ENCODE results near the gene GIGYF2. TPM values are rescaled to one million over a fixed set of nuclear protein-coding genes. Genes with fewer than 3 reads are reported as not detected.

The GIGYF2 gene
- total RNA-seq, 4 donors from 2014 or later, result 40.8 to 146 (median 76.0) TPM

DNA sequence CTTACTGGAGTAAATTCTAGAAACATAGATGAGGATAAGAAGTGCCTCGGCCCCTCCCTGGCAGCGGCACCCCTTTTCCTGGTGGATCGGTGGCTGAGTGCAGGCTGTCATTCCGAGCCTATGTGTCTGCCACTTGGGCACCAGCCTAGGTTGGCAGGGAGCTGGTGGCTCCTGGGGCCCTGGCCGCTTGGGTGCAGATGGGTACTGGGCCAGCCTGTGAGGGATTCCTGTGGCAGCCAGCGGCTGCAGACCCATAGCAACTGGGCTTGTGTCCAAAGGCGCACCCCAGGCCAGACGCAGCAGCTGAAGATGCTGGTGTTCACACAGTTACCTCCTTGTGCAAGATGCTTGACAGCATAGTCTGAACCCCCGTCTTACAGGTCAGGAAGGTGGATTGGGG lies 175.7 kb downstream of the GIGYF2 start:
- Histone ChIP-seq H3K9me3 (no peaks in the 10 kb centered on the region), H3K27ac (peak overlapping the region; percentile 85 to 93 (median 90)), H3K4me1 (peaks cover 16 to 40% (median 24%) of the 10 kb centered on the region in 4 donors), H3K36me3 (no peaks in the 10 kb centered on the region), H3K4me3 (no peak overlapping the region), H3K27me3 (peaks cover 26% of the 10 kb centered on the region)
- in situ Hi-C loops (cut with MboI; ENCODE audit: low pct_ligation_motif_present in 1 of 4, low pct_unique_long_range_greater_than_20kb in 1 of 4, low sequenced_read_pairs in 3 of 4), result loop anchor here in 3 of 4 donors (25.0 kb wide), 2 partner anchors 164 to 389 kb away; partner anchors contain the start of genes ATG16L1 (in 3 of the 3) and NEU2 (in 1 of the 3)
- TF ChIP-seq, protein P1, sequence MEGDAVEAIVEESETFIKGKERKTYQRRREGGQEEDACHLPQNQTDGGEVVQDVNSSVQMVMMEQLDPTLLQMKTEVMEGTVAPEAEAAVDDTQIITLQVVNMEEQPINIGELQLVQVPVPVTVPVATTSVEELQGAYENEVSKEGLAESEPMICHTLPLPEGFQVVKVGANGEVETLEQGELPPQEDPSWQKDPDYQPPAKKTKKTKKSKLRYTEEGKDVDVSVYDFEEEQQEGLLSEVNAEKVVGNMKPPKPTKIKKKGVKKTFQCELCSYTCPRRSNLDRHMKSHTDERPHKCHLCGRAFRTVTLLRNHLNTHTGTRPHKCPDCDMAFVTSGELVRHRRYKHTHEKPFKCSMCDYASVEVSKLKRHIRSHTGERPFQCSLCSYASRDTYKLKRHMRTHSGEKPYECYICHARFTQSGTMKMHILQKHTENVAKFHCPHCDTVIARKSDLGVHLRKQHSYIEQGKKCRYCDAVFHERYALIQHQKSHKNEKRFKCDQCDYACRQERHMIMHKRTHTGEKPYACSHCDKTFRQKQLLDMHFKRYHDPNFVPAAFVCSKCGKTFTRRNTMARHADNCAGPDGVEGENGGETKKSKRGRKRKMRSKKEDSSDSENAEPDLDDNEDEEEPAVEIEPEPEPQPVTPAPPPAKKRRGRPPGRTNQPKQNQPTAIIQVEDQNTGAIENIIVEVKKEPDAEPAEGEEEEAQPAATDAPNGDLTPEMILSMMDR (IDR thresholded peaks at IDR 0.05), result no peak
- TF ChIP-seq POLR2AphosphoS5 (IDR thresholded peaks at IDR 0.05) (no peak), POLR2A (IDR thresholded peaks at IDR 0.05) (no peak), EP300 (IDR thresholded peaks at IDR 0.05; ENCODE audit: low read depth) (no peak)
- WGBS, 2 donors (ENCODE audit: low coverage in 1 of 2), result 91% methylated on average over 9 of the region's 9 CpGs; no CpG with 5 or more reads in 1 of the 2 donors
- DNase-seq, result no peak
- intact Hi-C loops (cut with DNase I; ENCODE audit: low total_unique reads), result no loop called here

DNA sequence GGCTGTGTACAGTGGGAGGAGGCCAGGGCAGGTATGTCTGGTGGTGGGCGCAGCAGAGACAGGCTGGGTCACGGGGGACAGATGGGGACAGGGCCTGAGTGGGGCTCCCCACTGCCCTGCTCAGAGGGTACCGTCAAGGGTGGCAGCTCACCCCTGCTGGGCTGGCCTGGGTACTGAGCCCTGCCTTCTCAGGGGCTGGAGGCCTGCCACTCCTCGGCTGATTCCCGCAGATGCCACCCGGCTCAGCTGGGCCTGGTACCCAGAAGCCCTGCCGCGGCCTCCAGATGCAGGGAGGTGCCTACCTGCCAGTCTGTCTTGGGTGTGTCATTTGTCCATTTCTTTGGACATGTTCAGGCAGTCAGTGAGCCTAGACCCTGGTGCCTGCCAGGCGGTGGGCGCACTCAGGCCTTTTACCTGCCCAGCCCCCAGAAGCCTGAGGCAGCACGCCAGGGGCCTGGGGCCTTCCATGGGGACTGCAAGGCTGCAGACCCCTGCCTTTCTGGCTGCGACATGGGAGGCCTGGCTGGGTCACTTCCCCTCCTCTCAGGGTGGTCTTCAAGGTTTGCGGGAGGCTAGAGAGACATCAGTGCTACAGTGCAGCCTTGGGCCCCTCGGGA lies 176.3 kb downstream of the GIGYF2 start:
- peaks cover 27% of the 10 kb centered on the region for H3K27me3 ChIP-seq
- H3K36me3 ChIP-seq, result no peaks in the 10 kb centered on the region
- DNase-seq, result no peak
- no peaks in the 10 kb centered on the region for H3K9me3 ChIP-seq
- in situ Hi-C loops (cut with MboI; ENCODE audit: low pct_ligation_motif_present in 1 of 4, low pct_unique_long_range_greater_than_20kb in 1 of 4, low sequenced_read_pairs in 3 of 4) (loop anchor here in 3 of 4 donors (25.0 kb wide), 2 partner anchors 164 to 389 kb away; partner anchors contain the start of genes ATG16L1 (in 3 of the 3) and NEU2 (in 1 of the 3)), intact Hi-C loops (cut with DNase I; ENCODE audit: low total_unique reads) (no loop called here)
- H3K4me1 ChIP-seq, result peaks cover 16 to 40% (median 24%) of the 10 kb centered on the region in 4 donors
- 77% methylated on average over 11 of the region's 14 CpGs; no CpG with 5 or more reads in 1 of the 2 donors for WGBS, 2 donors (ENCODE audit: low coverage in 1 of 2)
- peak overlapping the region; percentile 85 to 93 (median 90) for H3K27ac ChIP-seq
- TF ChIP-seq EP300 (IDR thresholded peaks at IDR 0.05; ENCODE audit: low read depth), result no peak
- TF ChIP-seq POLR2A (IDR thresholded peaks at IDR 0.05), result no peak
- TF ChIP-seq, protein P1 (IDR thresholded peaks at IDR 0.05), result no peak
- TF ChIP-seq POLR2AphosphoS5 (IDR thresholded peaks at IDR 0.05), result no peak
- H3K4me3 ChIP-seq, result no peak overlapping the region

DNA sequence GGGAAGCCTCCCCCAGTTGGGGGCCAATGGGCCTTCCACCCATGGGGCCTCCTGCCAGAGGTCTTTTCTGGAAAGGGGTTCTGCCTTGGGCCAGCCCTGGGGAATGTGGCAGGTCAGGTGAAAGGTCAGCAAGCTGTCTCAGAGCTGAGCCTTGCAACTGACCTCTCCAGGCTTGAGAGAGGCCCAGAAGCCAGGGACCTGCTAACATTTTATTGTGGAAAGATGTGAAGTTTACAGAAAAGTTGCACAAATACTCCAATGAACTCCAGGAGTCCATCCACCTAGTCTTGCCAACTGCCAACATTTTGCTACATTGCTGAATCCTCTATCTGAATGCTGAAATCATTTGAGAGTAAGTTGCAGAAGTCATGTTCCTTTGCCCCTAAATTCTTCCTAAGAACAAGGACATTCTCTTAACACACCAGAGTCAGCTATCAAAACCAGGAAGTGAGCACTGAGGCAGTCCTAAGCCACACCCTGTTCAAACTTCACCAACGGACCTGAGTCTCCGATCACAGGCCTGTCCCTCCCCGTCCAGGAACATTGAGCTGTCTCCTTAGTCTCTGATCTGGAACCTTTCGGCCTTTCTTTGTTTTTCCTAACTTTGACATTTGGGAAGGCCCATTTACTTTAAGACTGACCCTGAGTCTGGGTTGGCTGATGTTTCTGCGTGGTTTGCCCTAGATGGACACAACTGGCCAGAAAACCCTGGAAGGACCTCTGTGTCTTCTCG lies 176.9 kb downstream of the GIGYF2 start:
- DNase-seq, result peak; percentile 86
- peak; percentile 93 for TF ChIP-seq EP300 (IDR thresholded peaks at IDR 0.05; ENCODE audit: low read depth)
- peak; percentile 45 for TF ChIP-seq POLR2A (IDR thresholded peaks at IDR 0.05)
- peak; percentile 17 to 74 (median 71) for TF ChIP-seq POLR2AphosphoS5 (IDR thresholded peaks at IDR 0.05)
- TF ChIP-seq, protein P1 (IDR thresholded peaks at IDR 0.05), result no peak
- H3K36me3 ChIP-seq, result no peaks in the 10 kb centered on the region
- peaks cover 16 to 40% (median 24%) of the 10 kb centered on the region in 4 donors for H3K4me1 ChIP-seq
- no peaks in the 10 kb centered on the region for H3K9me3 ChIP-seq
- H3K27ac ChIP-seq, result peak overlapping the region; percentile 85 to 93 (median 90)
- H3K27me3 ChIP-seq, result peaks cover 27% of the 10 kb centered on the region
- in situ Hi-C loops (cut with MboI; ENCODE audit: low pct_ligation_motif_present in 1 of 4, low pct_unique_long_range_greater_than_20kb in 1 of 4, low sequenced_read_pairs in 3 of 4) (loop anchor here in 3 of 4 donors (25.0 kb wide), 2 partner anchors 163 to 388 kb away; partner anchors contain the start of genes ATG16L1 (in 3 of the 3) and NEU2 (in 1 of the 3)), intact Hi-C loops (cut with DNase I; ENCODE audit: low total_unique reads) (no loop called here)
- no peak overlapping the region for H3K4me3 ChIP-seq
- WGBS, 2 donors (ENCODE audit: low coverage in 1 of 2), result 53% methylated on average over 6 of the region's 6 CpGs; no CpG with 5 or more reads in 1 of the 2 donors

DNA sequence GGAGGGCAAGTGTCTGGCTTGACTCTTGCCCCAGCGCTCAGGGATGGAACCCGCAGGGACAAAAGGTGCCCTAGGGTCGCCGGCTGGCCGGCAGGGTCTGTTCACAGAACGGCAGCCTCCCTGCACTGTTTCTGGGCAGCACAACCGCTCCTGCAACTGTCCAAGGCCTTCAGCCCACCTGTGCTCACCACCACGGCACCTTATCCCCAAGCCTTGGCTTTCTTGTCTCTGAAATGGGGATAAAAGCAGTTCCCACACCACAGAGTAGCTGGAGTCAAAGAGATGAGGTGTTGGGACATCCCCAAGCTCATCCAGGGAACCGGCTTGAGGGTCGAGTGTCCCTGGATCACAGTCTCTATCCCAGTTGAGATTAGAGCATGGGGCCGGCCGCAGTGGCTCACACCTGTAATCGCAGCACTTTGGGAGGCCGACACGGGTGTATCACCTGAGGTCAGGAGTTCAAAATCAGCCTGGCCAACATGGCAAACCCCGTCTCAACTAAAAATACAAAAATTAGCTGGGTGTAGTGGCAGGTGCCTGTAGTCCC lies 177.6 kb downstream of the GIGYF2 start:
- Histone ChIP-seq H3K4me3 (no peak overlapping the region), H3K27ac (peak overlapping the region; percentile 85 to 93 (median 90)), H3K27me3 (peaks cover 27% of the 10 kb centered on the region), H3K36me3 (no peaks in the 10 kb centered on the region), H3K4me1 (peaks cover 16 to 40% (median 24%) of the 10 kb centered on the region in 4 donors), H3K9me3 (no peaks in the 10 kb centered on the region)
- in situ Hi-C loops (cut with MboI; ENCODE audit: low pct_ligation_motif_present in 1 of 4, low pct_unique_long_range_greater_than_20kb in 1 of 4, low sequenced_read_pairs in 3 of 4) (loop anchor here in 3 of 4 donors (25.0 kb wide), 2 partner anchors 163 to 388 kb away; partner anchors contain the start of genes ATG16L1 (in 3 of the 3) and NEU2 (in 1 of the 3)), intact Hi-C loops (cut with DNase I; ENCODE audit: low total_unique reads) (no loop called here)
- WGBS, 2 donors (ENCODE audit: low coverage in 1 of 2), result 80 to 88% methylated on average over 4 to 16 of the region's 16 CpGs
- TF ChIP-seq, protein P1 (IDR thresholded peaks at IDR 0.05), result no peak
- TF ChIP-seq EP300 (IDR thresholded peaks at IDR 0.05; ENCODE audit: low read depth) (no peak), POLR2A (IDR thresholded peaks at IDR 0.05) (no peak), POLR2AphosphoS5 (IDR thresholded peaks at IDR 0.05) (no peak)
- no peak for DNase-seq

All from transverse colon (tissue), 4 donors.